8988T (cell line): ENCODE results near the gene PNPLA8.
A peak's percentile ranks its signal among the peaks of the same experiment; 100 is the strongest.
"Not testable (repeated sequence)": the region's sequence is repeated elsewhere in the genome, so short reads cannot be mapped to it uniquely, and the experiment has no call there.

Source experiments
- DNase-seq: peaks from one replicate; pipeline ENCODE4 v3.0.0; 2011

Gene PNPLA8

DNA sequence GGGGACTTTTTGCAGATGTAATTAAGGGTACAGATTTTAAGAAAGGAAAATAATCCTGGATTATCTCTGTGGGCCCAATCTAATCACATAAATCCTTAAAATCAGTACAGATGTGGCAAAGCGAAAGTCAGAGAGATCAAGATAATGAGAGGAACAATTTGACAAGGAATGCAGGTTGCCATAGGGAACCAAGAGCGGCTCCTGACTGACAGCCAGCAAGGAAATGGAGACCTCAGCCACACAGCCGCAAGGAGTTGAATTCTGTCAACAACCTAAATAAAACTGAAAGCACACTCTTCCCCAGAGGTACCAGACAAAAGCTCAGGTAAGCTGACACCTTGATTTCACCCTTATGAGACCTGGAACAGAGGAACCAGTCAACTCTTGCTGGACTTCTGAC lies 3.4 kb upstream of the PNPLA8 start:
- DNase-seq, result no peak

DNA sequence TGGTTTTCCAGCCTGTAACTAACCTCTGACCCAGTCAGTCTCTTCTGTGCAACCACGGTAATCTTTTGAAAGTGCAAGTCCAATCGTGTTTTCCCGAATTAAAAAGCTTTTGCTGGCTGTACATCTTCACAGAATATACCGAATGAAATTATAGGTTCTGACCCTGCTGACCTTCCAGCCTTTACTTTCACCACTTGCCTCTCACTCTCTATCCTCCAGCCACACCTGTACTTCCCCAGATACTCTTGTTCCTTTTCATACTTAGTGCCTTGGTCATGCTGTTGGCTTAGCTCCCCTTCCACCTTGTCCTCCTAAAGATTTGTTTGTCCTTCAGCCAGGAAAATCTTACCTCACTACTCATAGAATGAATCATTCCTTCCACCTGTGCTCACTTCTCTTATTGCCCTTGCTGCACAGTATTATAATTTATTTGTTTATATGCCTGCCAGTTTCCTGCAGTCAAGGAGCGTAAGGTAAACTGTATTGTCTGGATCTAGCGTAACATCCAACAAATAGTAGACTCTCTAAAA lies 2.3 kb upstream of the PNPLA8 start:
- DNase-seq, result no peak

DNA sequence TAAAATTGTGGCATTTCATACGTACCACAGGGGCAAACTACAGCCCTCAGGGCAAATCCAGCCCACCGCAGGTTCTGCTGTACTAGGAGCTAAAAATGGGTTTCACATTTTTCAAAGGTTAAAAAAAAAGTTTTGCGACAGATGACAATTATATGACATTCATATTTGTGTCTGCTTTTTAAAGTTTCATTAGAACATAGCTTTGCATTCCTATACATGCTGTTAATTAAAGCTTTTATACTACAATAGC lies 758 bp upstream of the PNPLA8 start:
- DNase-seq, result no peak

DNA sequence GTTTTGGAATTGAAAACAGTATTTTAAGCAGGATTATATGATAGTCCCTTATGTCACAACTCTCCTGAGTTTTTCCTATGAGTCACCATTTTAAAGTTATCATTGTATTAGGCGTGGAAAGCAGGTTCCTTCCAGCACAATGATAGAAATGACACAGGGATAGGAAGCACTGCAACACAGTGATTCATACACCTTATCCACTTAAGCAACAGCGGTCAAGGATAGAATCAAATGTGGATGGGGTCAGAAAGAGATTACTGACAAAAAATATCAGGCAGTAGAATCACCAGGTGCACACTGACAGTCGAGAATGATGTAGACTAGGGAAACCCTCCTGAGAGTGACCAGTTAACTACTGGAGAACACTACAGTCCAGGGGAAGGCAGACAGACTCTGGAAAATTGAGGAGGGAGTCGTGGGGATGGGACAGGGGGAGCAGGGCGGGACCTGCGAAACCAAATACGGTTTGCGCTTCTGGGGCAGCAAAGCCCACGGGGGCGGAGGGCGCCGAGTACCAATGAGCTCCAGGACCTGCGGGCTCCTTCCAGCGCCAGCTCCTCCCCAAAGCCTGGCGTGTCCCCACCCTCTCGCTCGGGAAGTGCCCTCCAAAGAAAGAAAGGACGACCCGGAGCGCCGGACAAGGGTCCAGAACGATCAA lies 479 bp downstream of the PNPLA8 start:
- peak; percentile 27 for DNase-seq

DNA sequence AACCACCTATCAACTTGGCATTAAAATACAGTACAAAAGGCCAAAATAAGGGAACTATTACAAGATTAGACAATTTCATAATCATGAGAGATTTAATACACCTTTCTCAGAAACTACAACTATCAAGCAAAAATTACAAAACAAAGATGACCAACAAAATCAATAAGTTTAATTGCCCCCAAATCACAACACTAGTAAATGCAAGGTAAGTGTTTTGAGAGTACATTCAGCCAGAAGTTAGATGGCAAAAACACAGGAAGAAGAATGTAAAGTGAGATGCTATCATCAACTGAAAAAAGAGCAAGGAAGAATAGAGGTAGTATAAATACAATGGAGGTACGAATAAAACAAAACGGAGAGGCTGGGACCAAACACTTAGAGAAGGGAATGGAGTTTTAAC lies 3.2 kb downstream of the PNPLA8 start:
- no peak for DNase-seq

DNA sequence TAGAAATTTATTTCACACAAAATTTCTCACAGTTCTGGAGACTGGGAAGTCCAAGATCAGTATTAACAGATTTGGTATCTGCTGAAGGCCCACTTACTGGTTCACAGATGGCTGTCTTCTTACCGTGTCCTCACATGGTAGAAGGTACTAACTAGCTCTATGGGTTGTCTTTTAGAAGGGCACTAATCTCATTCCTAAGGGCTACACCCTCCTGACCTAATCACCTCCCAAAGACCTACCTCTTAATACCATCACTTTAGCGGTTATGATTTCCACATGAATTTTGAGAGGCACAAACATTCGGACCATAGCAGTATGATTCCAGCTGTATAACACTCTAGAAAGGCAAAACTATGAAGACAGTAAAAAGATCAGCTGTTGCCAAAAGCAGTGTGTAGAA lies 8.0 kb downstream of the PNPLA8 start:
- DNase-seq, result no peak

DNA sequence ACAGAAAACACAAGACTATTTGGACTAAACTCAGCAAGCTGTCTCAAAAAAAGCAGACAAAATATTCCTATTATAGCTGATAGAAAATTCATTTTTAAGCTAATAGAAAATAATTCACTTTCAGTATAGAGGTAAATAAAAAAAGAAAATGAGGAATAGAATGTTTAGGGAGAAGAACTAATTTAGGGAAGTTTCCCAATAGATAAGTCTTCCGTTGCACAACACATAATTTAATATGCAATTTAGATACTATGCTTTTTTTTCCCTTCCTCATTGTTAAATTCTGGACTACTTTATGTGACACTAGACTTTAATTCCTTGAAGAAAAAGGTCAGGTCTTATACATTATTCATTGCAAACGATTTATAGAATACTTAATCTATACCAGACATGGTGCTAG lies 10.3 kb downstream of the PNPLA8 start:
- no peak for DNase-seq

DNA sequence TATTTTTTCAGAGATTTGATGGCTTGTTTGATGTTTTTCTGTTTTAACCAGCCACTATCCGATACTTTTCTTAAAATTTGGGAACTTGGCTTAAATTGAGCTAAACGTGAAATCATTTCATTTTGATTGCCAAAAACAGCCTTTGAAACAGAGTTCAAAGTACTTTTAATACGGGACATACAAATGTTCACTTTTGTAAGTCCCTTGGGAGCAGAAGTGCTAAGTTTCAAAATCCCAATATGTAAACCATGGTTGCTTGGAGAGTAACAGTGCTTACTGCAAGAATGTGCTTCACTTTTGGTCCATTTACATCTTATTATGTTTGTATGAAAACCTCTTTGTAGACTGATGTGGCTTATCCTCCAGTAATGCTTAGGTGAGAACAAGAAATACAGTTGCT lies 10.9 kb downstream of the PNPLA8 start:
- DNase-seq, result no peak

DNA sequence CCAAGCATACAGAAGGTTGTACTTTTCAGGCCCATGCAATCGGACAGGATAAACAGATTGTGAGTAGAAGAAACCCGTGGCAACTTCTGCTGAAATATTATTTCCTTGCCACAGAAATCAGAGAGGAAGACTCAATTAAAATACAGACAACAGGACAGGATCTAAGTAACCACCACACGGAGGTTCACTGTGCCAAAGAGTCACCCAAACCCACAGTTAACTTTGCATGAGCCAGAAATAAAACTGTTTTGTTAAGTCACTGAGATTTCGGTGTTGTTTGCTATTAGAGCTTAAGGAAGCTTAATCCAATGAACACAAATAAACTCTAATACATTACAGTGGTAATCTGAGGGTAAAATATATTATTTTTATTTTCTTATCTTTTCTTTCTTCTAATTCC lies 14.0 kb downstream of the PNPLA8 start:
- no peak for DNase-seq

DNA sequence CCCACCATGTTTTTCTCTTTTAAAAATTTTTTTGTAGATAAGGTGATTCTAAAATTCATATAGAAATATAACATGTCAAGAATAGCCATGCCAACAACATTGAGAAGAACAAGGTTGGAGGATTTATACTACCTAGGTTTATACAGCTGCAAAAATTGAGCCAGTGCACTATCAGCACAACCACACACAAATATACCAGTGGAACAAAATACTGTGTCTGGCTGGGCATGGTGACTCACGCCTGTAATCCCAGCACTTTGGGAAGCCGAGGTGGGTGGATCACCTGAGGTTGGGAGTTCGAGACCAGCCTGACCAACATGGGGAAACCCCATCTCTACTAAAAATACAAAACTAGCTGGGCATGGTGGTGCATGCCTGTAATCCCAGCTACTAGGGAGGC lies 21.4 kb downstream of the PNPLA8 start:
- DNase-seq, result not testable (repeated sequence)

DNA sequence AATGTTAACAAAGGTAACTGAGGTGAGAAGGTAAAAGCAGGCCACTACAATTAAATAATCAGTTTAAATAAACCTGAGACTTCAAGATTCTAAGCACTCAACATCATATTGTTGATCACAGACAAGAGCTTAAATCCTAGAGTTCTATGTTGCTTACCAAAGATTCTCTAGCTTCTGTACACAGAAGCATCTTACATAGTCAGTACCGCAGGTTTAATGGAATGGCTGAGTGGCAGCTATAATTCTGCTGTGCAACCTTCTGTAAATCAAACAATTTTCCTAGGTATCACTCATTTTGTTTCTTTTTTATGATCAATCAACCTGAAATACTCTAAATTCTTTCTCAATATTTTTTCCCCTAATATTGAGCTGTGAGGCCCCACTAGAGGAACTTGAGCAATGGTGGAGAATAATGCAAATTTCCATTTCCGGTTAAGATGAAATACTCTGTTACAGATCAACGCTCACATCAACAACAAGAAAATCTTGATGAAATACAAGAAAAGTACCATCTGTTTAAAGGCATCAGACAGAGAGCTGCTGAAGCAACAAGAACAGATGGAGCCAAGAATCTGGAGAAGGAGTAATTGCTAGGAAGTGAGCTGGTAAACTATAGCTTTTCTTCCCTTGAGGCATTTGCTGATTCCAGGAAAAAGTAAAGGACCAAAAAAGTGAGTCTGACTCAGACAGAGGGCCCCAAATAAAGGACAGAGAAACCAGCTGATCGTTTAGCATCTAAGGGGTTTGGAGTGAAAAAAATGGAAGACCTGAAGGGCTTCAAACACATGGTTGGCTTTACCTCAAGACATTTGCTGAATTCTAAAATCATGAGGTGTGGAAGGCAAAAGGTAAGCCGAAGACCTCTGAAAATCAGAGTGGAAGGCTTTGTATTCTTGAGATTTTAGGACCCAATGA lies 22.6 kb downstream of the PNPLA8 start:
- no peak for DNase-seq

DNA sequence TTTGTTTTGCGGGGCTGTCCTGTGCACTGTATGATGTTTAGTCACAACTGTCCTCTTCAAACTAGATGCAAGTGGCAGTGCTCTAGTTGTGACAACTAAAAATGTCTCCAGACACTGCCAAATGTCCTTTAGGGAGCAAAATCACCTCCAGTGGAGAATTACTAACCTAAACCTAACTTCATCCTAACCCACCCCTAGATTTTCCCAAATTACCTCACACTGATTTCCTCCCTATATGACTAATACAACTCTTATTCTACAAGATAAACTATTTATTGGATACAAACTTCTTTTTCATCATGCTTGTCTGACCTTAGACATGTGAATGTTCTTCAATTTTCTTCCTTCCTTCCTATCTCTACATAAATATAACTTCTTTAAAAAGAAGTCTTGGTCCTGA lies 26.4 kb downstream of the PNPLA8 start:
- no peak for DNase-seq

DNA sequence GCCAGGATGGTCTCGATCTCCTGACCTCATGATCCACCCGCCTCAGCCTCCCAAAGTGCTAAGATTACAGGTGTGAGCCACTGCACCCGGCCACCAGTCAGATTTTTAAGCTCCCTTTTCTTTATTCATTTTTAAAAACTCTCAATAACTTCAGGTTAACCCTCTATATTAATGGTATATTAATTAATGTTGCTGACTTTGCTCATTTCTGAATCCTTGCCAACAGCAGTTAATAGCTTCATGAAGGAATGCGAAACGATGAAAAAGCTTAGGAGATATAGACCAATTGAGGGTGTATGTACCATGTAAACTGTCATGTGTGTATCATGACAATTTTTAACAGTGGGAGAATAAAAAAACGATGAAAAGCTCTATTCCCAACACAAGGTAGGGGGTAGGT lies 27.5 kb downstream of the PNPLA8 start:
- no peak for DNase-seq

DNA sequence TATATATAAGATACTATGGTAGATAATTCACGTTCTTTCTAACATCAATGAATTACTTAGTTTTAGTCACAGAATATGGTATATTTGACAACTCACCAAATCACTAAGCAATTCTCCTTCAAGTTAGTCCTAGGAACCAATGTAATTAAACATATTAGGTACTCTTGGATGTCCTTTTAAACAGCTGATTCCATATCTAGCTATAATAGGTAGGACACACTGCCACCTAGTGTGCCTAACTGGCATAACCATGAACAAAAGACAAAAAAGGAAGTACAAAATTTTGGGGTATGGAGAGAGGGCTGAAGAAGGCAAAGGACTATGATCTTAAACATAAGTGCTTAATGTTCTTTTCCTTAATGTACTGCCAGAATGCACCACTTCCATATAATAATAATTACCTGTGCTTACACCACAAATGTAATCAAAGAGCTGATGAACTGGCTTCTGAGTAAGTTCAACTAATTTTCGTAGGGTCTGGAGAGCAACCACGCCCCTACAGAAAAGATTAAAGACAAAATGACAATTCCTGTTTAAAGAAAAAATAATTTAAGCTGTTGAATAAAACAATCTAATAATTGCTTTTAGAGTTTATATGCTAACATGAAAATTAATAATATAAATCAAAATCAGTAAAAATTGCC lies 28.7 kb downstream of the PNPLA8 start:
- no peak for DNase-seq

DNA sequence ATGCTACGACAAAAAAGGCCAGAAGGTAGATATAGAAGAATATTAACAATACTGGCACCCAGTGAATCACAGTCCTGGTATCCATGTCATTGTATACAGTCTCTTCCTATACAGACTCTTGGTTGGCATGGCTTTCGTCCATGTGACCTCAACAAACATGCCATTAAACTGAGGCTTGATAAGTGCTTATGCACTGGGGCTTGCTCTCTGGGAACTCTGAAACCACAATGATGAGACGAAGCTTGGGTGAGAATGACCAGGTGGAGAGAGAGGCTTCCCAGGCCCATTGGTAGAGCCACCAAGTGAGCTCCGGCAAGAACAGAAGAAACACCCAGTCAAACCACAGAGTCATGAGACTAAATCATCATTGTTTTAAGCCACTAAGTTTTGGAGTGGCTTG lies 33.2 kb downstream of the PNPLA8 start:
- no peak for DNase-seq

DNA sequence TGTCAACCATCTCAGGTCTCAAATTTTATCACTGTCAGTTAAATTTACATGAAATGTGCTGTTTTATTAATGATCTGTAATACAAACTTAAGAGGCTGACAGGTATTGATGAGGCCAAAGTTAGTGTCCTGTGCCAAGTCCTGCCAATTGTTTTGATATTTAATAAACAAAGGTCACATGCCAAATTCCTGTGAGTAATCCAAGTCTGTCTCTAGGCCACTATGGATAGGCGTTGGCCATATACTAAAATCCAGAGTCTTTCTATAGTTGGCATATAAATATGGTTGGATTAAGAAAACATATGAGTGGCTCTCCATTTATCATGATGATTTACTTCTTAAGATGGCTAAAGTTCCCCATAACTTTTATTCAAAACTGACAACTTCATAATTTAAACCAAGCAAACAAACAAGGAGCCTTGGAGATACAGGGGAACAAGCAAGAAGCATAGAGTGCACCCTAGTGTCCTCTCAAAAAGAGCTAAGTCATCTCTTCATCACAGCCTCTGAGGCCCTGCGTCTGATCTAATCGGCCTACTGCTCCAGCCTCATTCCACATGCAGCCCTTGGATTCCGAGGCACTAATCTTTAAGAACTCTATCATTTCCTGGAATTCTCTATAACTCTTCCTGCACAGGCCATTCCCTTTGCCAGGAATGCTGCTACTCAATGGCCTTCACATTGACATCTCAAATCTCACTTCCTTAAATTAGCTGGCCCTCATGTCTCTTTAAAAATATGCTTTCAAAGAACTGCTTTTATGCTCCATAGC lies 37.0 kb downstream of the PNPLA8 start:
- DNase-seq, result no peak

DNA sequence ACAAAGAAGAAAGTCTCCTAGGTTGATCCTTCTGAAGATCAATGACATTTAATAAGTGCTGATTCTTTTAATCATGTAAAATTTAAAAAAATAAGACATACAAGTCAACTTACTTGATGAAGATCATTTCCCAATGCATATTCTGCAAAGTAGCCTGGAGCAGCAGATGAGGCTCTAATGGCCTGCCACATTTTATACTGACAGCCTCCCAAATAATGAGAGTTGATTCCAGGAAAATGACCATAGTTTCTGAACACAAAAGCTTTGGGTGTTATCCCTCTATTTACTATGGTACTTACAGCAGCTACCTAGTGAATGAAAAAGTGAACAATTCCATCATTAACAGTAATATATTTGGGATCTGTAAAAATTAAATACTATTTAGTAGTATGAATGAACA lies 38.3 kb downstream of the PNPLA8 start:
- no peak for DNase-seq

DNA sequence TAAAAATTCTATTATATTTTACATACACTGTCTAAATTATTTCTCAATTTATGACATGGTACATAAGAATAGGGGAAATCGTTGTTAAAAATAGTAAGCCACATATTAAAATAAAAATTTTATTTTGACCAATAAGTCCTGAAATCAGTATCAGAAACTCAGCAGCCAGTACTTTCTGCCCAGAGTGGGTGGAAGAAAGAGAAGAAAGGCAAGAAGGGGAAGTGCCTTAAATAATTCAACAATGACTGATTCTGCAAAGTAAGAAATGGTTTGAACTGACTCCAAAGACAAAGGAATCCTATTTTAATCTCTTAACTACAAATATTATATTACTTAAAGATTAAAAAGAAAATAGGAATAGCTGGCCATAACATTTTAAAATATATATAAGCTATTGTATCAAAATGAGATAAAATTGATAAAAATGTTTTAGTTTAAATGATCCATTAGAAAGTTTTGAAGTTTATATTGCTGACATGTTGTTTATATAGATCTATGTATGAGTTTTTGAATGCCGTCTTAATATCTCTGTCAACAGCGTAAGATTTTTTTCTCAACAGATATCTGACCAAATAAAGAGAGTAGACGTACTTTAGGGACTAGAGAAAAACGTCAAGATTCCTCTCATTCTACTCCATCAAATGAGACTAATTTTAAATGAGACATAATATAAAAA lies 39.5 kb downstream of the PNPLA8 start:
- DNase-seq, result no peak

DNA sequence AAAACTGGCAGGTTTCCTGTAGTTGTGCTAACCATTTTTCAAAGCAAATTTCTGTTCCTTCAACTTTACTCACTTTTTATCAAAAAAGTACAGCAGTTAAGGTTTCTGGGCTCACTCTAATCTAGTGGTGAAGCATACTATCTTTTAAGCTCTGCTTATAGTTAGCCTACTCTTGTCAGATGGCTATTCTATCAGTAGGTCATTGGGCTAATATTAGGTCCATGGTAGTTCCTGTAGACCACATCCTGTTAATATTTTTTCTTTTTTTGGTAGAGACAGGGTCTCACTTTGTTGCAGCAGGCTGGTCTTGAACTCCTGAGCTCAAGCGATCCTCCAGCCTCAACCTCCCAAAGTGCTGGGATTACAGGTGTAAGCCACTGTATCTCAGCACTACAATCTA lies 41.8 kb downstream of the PNPLA8 start:
- DNase-seq, result no peak

DNA sequence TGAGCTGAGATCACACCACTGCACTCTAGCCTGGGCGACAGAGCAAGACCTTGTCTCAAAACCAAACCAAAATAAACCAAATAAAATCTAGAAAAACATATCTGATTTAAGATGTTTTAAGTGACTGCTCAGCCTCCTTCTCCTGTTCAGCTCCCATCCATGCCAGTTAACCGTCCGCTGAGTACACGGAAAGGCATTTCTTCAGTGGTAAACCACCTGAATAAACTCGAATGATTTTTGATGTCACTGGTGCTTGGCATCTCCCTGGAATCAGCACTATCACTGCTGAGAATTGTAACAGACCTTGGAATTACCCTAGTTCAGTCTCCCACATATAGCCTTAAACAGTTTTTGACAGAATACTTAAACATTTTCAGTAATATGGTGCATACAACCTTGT lies 45.6 kb downstream of the PNPLA8 start:
- no peak for DNase-seq

DNA sequence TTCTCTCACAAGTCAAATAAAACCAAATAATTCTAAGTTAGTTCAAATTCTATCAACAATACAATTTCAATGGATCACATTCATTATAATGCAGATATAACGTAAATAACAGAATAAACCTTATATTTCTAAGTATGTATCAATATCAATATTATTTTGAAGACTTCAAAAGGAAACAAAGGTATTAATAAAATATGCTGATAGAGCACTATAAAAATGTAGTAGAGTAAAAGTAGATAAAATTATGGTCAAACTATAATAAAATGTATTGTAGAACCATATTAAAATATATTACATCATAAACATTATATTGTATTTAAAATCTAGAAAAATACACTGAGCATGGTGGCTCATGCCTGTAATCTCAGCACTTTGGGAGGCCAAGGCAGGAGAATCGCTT lies 46.2 kb downstream of the PNPLA8 start:
- DNase-seq, result no peak

DNA sequence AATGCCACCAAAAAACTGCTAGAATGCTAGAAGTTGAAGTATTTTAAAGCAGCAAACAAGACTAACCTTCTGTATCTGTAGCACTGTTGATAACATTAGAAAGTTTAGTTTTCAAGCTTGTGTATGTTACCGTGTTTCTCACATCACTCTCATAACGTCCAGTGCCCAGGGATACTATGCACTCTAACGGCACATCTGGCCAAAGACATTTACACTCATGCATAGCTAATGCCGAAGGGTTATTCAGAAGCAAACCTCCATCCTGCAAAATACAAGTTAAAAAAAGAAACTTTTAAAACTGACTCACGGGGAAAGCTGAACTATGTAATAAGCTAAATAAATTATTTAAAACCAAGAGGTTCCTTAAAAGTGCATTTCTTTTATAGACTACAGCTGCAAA lies 46.8 kb downstream of the PNPLA8 start:
- DNase-seq, result no peak

DNA sequence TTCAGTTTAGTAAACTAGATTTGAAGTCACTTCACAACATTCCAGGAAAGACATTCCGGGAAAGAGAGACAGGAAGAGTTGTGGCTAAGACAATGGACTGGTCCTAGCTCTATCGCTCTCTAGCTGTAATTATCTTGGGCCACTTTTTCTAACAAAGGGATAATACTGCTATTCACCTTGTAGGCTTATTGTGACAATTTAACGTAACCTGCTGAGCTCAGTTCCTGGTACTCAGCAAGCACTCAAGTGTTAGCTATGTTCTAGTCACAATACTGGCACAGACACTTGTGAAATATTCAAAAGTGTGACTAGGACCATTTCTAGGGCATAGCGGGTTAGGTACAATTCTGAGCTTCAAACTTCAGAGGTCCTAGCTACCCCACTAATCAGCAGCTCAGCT lies 57.7 kb downstream of the PNPLA8 start:
- no peak for DNase-seq
